BJ (cell line): ENCODE measurements around the gene TACR2. TPM values are rescaled to one million over a fixed set of nuclear protein-coding genes. Genes with fewer than 3 reads are reported as not detected.

Experiments
- CTCF ChIA-PET: fragments of 350-600 bp; formaldehyde crosslinking; extraction: SDS; loops from one replicate; lab custom pipeline; 2021; ENCODE audit warnings: antibody characterized with exemption, inconsistent platforms; lab: Yijun Ruan, JAX
- POLR2A ChIA-PET: fragments of 300-600 bp; sonication (Branson Sonifier 250); formaldehyde crosslinking; extraction: SDS; loops from one replicate; lab custom pipeline; 2021; ENCODE audit warnings: antibody characterized with exemption; lab: Charles Lee
- DNase-seq: peaks from one replicate; pipeline ENCODE4 v3.0.0-alpha.2; 2011; ENCODE audit warnings: low read depth
- H3K27me3 ChIP-seq: 2 replicates; pipeline ENCODE4 v1.6.0; 2011; ENCODE audit warnings: low read length; ENCODE audit not compliant: control insufficient read depth, insufficient read depth
- H3K36me3 ChIP-seq: 2 replicates; pipeline ENCODE4 v1.5.1; 2011; ENCODE audit warnings: low read length; ENCODE audit not compliant: control insufficient read depth, insufficient read depth
- H3K4me3 ChIP-seq: 2 replicates; pipeline ENCODE4 v1.5.1; 2011; ENCODE audit warnings: low read depth, mild to moderate bottlenecking, control low read depth, low read length
- CTCF ChIP-seq: IDR thresholded peaks from 2 replicates; pipeline ENCODE4 v1.5.1; 2011; ENCODE audit warnings: low read depth, mild to moderate bottlenecking, control low read depth, inconsistent platforms, low read length, moderate library complexity; ENCODE audit not compliant: insufficient read depth
- polyA plus RNA-seq: library from polyadenylated mRNA; depleted of rRNA; stranded (reverse); fragments of >200 nt; gene quantifications from 2 replicates; pipeline ENCODE4 v1.2.3, GENCODE V29; 2011

The TACR2 gene
- polyA plus RNA-seq, 1 experiment = 0.09 TPM

GRCh38 chr10:69361303-69361614 lies 55.5 kb downstream of the TACR2 start:
- no peak for DNase-seq
- ChIA-PET CTCF (no interaction called here), POLR2A (no interaction called here)
- Histone ChIP-seq H3K4me3 (no peak overlapping the region), H3K27me3 (no peaks in the 10 kb centered on the region), H3K36me3 (peaks cover 7% of the 10 kb centered on the region)
- TF ChIP-seq CTCF = no peak

- peak; percentile 26 for DNase-seq
- CTCF ChIA-PET = no interaction called here
Measured at GRCh38 chr10:69360485-69361302, 56.0 kb downstream of the TACR2 start.

GRCh38 chr10:69359594-69359993 lies 57.1 kb downstream of the TACR2 start:
- CTCF ChIA-PET = interaction anchor here (0.6 kb wide), 1 partner anchor 213 kb away, joined by 3 read pairs; no protein-coding TSS in a partner anchor
- H3K36me3 ChIP-seq = peaks cover 3% of the 10 kb centered on the region
- H3K4me3 ChIP-seq = no peak overlapping the region
- POLR2A ChIA-PET = no interaction called here
- no peak for TF ChIP-seq CTCF
- no peaks in the 10 kb centered on the region for H3K27me3 ChIP-seq
- DNase-seq = no peak

More at GRCh38 chr10:69360485-69361302, 56.0 kb downstream of the TACR2 start:
- H3K4me3 ChIP-seq = no peak overlapping the region
- TF ChIP-seq CTCF = no peak
- no peaks in the 10 kb centered on the region for H3K27me3 ChIP-seq
- H3K36me3 ChIP-seq = peaks cover 6% of the 10 kb centered on the region
- POLR2A ChIA-PET = no interaction called here

GRCh38 chr10:69359148-69359547 lies 57.6 kb downstream of the TACR2 start:
- CTCF ChIA-PET = no interaction called here
- peaks cover 3% of the 10 kb centered on the region for H3K36me3 ChIP-seq
- no peaks in the 10 kb centered on the region for H3K27me3 ChIP-seq
- TF ChIP-seq CTCF = no peak
- no peak overlapping the region for H3K4me3 ChIP-seq
- POLR2A ChIA-PET = no interaction called here
- no peak for DNase-seq

- H3K4me3 ChIP-seq = no peak overlapping the region
- ChIA-PET CTCF (no interaction called here), POLR2A (interaction anchor here (0.6 to 0.7 kb wide), 2 partner anchors 25 to 49 kb away, joined by 3 to 16 read pairs; no protein-coding TSS in a partner anchor)
- H3K27me3 ChIP-seq = no peaks in the 10 kb centered on the region
- DNase-seq = no peak
- H3K36me3 ChIP-seq = peaks cover 3% of the 10 kb centered on the region
- no peak for TF ChIP-seq CTCF
Measured at GRCh38 chr10:69358148-69358795, 58.4 kb downstream of the TACR2 start.
